ENCODE measurements around the gene ALPK3.

Gene ALPK3, protein sequence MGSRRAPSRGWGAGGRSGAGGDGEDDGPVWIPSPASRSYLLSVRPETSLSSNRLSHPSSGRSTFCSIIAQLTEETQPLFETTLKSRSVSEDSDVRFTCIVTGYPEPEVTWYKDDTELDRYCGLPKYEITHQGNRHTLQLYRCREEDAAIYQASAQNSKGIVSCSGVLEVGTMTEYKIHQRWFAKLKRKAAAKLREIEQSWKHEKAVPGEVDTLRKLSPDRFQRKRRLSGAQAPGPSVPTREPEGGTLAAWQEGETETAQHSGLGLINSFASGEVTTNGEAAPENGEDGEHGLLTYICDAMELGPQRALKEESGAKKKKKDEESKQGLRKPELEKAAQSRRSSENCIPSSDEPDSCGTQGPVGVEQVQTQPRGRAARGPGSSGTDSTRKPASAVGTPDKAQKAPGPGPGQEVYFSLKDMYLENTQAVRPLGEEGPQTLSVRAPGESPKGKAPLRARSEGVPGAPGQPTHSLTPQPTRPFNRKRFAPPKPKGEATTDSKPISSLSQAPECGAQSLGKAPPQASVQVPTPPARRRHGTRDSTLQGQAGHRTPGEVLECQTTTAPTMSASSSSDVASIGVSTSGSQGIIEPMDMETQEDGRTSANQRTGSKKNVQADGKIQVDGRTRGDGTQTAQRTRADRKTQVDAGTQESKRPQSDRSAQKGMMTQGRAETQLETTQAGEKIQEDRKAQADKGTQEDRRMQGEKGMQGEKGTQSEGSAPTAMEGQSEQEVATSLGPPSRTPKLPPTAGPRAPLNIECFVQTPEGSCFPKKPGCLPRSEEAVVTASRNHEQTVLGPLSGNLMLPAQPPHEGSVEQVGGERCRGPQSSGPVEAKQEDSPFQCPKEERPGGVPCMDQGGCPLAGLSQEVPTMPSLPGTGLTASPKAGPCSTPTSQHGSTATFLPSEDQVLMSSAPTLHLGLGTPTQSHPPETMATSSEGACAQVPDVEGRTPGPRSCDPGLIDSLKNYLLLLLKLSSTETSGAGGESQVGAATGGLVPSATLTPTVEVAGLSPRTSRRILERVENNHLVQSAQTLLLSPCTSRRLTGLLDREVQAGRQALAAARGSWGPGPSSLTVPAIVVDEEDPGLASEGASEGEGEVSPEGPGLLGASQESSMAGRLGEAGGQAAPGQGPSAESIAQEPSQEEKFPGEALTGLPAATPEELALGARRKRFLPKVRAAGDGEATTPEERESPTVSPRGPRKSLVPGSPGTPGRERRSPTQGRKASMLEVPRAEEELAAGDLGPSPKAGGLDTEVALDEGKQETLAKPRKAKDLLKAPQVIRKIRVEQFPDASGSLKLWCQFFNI (N-terminal part only)

DNA sequence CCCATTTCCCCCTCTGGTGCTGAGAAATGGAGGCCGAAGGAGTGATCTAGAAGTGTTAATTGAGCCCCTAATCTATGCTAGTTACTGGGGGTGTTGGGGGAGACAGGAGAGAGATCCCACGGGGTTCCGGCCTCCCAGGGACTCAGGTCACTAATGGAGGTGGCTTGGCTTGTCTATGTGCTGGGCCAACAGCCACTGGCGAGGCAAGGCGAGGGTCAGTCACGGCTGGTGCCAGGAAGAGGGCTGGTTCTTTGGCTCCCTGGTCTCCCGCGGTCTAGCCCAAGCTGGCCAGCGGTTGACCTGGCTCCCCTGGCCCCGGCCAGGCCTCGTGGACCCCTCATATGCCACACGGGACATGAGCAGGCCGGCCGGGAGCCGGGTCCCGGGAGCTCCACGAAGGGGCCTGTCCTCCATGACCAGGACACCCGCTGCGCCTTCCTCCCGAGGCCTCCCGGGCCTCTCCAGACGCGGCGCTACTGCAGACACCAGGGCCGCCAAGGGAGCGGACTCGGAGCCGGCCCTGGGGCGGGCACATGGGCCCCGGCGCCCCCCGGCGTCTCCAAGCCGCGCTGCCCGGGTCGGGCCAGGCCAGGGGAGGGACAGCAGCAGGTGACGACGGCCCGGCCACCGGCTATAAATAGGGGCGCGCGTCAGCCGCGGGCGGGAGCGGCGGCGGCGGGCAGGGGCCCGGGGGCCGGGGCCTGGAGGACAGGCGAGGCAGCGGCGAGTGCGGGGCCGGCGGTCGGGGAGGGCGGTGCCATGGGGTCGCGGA is at the start of gene ALPK3:
Gene ALPK3 (plus strand): TSS at position 663 of the 772 bp plus-strand sequence. CDS start 97 bp downstream, at position 760.
- peak in 1 of 3 donors; percentile 33 for DNase-seq

DNA sequence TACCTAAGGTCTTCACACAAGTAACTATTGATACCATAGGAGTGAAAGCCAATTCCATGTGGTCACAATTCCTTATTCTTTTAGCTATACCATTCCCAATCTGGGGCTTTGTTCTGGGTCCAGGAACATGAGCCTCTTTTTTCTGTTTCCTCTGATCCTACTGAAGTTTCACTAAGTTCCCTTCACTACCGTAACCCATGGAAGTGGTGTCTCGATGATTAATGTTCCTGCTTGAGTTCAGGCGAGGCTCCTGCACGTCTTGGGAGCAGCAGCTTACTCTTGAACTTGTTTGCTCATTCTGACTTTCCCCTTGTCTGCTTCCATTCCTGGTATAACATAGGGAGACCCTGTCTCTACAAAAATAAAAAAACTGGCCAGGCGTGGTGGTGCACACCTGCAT is 45.1 kb upstream of the ALPK3 start:
- DNase-seq, result peak; percentile 26 to 49 (median 35)

DNA sequence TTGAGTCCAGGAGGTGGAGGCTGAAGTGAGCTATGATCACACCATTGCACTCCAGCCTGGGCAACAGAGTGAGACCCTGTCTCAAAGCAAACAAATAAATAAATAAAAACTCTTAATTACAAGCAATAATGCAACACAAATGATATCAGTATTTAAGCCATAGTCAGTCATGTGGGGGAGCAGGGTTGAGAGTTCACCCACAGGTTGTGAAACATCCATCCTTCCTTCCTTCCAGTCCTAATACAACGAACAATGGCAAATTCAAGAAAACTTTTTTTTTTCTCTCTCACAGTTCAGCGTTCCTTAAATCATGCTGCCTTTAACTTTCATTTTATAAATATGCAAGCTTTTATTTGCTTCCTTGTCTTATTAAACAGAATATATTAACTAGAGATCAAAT is 44.7 kb upstream of the ALPK3 start:
- peak in 2 of 3 donors; percentile 26 to 41 for DNase-seq

DNA sequence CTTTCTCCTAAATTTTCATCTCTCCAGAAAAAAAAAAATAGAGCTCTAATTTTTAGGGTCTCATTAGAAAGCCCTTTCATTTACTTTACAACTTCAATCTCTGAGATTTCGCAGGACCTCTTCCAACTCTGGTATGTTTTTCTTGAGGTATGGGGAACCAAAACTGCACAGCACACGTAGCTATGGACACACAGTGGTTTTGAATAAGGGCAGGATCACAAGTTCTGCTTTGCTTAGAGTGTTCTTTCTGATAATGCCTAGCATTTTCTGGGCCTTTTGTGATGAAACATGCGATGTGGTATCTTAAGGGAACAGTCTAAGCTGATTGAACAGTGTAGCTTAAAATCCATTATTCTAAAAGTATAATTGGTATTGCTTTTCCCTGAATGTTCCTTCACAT is 43.4 kb upstream of the ALPK3 start:
- peak; percentile 39 to 55 (median 53) for DNase-seq

DNA sequence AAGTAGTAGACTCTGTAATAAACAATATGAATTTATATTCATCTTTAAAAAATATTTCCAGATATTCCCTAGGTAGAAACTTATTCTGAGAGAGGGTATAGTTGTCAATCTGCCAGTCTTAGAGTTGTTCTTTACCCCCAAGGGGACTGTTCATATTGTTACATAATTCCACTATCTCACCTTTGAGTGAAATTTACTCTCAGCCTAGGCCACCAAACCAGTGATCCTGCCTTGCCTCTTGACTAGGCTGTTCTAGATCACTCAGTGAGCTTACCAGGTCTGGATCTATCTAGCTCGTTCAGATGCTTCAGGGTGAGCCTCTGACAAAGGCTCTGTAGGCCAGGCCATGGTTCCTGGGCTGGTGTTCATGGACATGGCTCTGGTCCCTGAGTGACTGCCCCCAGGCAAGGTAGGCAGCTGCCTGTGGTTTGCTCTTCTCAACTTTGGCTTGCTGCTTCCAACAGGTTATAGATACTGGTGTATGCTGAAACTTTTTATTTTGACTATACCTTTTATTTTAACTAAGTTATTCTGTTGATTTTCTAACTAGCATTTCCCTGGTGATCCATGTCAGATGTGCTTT is 41.2 kb upstream of the ALPK3 start:
- no peak for DNase-seq

GRCh38 chr15:84778194-84778593 is 39.0 kb upstream of the ALPK3 start:
- no peak for DNase-seq

DNA sequence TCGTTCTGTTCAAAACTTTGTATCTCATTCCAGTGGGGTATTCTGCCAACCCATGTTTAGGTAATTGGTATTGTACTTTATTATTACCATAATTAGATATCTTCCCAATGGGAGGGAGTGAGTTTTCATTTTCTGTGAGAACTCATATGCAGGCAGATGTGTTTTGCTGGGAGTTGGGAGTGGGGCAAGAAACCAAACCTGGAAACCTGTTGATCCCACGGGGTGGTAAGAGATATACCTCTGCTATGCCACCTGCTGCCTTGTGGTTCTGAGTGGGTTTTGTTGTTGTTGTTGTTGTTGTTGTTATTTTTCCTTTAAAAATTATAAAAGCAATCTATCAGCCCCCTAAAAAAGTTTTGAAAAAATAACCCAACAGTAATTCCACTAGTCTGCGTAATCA is 36.7 kb upstream of the ALPK3 start:
- DNase-seq, result no peak

DNA sequence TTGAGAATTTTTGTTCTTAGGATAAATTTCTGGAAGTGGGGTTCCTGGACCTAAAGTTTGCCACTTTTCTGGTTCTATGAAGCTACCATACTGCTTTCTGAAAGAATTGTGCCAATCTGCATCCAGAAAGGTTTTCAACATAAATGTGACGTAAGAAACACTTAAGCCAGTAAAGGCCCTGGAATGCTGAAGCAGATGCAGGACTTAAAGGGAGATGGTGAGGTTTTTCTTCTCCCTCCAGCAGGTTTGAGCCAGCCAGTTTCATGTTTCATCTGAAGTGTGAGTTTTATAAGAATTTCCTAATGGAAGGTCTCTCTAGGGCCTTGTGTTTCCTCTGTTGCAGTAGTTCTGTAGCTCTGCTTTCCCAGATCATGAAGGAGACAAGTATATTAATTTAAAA is 35.7 kb upstream of the ALPK3 start:
- no peak for DNase-seq

DNA sequence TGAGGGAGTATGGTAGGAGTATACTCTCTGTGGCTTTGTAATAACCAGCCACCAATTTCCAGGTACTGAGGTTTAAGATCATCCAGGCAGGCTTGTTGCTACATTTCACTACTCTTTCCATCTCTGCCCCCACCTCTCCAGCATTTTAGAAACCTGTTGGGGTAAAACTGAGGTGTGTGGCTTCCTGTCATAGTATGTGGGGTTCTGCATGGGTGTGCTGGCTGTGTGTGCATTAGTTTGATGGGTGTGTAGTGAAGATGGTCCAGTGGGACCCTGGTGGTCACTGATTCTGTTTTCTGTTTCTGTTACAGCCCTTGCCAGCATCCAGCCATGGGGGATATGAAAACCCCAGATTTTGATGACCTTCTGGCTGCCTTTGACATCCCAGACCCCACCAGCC is 34.8 kb upstream of the ALPK3 start:
- DNase-seq, result no peak

GRCh38 chr15:84783493-84784251 is 33.5 kb upstream of the ALPK3 start:
- DNase-seq, result no peak

- no peak for DNase-seq
These were observed 32.9 kb upstream of the ALPK3 start for GRCh38 chr15:84784262-84784661.

DNA sequence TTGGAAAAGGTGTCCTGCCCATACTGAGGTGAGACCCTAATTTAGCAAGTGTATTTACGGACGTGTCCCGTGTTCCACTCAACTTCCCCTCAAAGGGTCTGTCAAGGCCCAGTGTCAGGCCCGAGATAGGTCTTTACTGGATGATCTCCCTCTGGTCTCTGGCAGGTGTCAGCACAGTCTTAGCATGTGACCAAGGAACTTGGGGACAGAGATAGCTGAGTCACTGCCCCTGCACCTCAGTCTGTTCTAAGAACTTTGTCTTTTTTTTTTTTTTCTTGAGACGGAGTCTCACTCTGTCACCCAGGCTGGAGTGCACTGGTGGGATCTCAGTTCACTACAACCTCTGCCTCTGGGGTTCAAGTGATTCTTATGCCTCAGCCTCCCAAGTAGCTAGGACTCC is 32.1 kb upstream of the ALPK3 start:
- no peak for DNase-seq

- DNase-seq, result no peak
These were observed 28.7 kb upstream of the ALPK3 start for GRCh38 chr15:84788500-84788899.

- no peak for DNase-seq
These were observed 27.4 kb upstream of the ALPK3 start for GRCh38 chr15:84789762-84790161.

DNA sequence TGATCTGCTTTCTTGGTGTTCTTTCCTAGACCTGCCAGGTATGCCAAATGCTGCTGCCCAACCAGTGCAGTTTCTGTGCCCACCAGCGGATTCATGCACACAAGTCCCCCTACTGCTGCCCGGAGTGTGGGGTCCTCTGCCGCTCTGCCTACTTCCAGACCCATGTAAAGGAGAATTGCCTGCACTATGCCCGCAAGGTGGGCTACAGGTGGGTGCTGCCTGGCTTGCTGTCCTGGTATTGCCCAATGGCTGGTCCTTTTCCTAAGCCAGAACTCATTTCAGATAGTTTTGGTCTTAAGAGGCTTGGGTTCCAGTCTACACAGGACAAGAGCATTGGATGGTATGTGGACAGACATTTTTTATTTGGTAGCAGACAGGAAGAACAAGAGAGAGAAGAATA is 26.5 kb upstream of the ALPK3 start:
- no peak for DNase-seq

- no peak for DNase-seq
These were observed 25.4 kb upstream of the ALPK3 start for GRCh38 chr15:84791763-84792162.

GRCh38 chr15:84793431-84794161 is 23.6 kb upstream of the ALPK3 start:
- no peak for DNase-seq

- no peak for DNase-seq
These were observed 23.0 kb upstream of the ALPK3 start for GRCh38 chr15:84794162-84794547.

DNA sequence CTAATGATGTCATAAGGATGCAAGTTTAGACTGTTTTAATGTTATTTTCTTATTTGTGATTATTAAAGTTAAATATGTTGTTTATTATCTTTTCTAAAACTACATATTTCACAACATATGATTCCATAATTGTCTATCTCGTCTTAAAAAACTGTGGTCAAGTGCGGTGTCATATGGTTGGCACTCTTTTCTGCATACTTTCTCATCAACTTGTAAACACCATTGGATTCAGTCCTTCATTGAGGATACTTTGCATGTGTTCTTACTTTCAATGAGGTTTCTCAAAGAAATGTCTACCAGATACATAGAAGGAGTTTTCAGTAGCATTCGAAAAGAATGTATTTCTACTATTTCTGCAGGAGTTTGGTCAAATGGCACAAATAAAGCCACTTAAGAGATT is 22.0 kb upstream of the ALPK3 start:
- DNase-seq, result no peak

- DNase-seq, result no peak
These were observed 19.9 kb upstream of the ALPK3 start for GRCh38 chr15:84797212-84797611.

Data from suppressor macrophage treated with lipopolysaccharide for 1 hour (primary cell).